ENCODE results near the gene CCL4L2.
"Not testable (repeated sequence)": the region's sequence is repeated elsewhere in the genome, so short reads cannot be mapped to it uniquely, and the experiment has no call there.

The CCL4L2 gene

DNA sequence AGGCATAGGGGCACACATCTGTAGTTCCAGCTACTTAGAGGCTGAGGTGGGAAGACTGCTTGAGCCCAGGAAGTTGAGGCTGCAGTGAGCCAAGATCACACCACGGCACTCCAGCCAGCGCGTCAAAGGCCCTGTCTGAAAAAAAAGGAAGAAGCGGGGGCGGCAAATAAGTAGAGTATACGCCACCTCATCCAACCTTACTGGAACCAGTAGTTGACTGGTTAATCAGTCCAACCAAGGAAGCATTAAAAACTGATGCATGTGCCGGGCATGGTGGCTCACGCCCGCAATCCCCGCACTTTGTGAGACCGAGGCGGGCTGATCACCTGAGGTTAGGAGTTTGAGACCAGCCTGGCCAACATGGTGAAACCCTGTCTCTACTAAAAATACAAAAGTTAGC is 12.1 kb downstream of the CCL4L2 start:
- DNase-seq: not testable (repeated sequence)

DNA sequence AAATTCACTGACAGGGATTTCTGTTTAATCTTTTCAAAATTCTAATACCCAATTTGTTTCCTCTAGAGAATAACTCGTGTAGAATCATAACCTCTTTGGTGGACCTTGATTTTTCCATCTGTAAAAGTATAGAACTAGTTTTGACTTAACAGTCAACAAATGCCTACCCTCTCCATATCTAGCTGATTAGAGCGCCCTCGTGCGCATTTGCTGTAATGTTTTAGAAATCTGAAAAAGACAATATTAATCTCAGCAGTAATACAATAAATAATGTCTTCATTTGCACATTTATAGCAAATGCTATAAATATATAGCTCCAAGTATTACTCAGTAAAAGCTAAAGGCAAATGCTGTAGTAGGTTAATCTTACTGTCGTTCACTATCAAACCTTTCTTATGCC is 18.8 kb downstream of the CCL4L2 start:
- not testable (repeated sequence) for DNase-seq

DNA sequence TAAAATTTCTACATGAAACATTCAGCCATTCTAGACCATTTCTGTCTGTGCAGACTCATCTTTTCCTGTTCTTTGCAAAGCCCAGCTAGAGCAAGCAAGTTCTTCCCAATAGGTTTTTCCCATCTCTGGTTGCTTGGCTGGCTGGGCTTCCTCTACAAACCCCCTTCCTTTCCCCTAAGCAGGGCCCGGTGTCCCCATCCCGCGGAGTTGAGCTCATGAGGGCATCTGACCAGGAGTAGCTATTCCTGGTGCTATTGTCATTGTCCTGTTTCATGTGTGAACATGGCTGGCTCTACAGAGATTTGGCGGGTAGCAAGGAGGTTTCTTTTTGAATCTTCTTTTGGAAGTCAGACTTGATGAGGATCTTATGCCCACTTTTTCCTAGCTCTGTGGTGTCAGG is 31.2 kb downstream of the CCL4L2 start:
- not testable (repeated sequence) for DNase-seq
